Type B pancreatic cell (in vitro differentiated cells): ENCODE results near the gene NBDY. TPM values are rescaled to one million over a fixed set of nuclear protein-coding genes. Genes with fewer than 3 reads are reported as not detected.
A peak's percentile ranks its signal among the peaks of the same experiment; 100 is the strongest.

Source experiments
- DNase-seq: peaks from one replicate; pipeline ENCODE4 v3.0.0; 2021; ENCODE audit warnings: mixed read lengths; ENCODE audit not compliant: unreplicated experiment; ENCODE audit errors: extremely low spot score
- H3K27ac Mint-ChIP-seq: 2 replicates; pipeline ENCODE4 v1.8.0; 2021; ENCODE audit warnings: mild to moderate bottlenecking, mixed read lengths
- H3K27me3 Mint-ChIP-seq: 2 replicates; pipeline ENCODE4 v1.8.0; 2021; ENCODE audit warnings: mixed read lengths
- H3K36me3 Mint-ChIP-seq: 2 replicates; pipeline ENCODE4 v1.8.0; 2021; ENCODE audit warnings: mixed read lengths
- H3K4me1 Mint-ChIP-seq: one replicate; pipeline ENCODE4 v1.8.0; 2021; ENCODE audit warnings: mixed read lengths; ENCODE audit not compliant: unreplicated experiment
- H3K4me3 Mint-ChIP-seq: 2 replicates; pipeline ENCODE4 v1.8.0; 2021; ENCODE audit warnings: mild to moderate bottlenecking, mixed read lengths
- H3K9me3 Mint-ChIP-seq: 2 replicates; pipeline ENCODE4 v1.8.0; 2021; ENCODE audit warnings: mixed read lengths
- CTCF ChIP-seq: fragments of 200-600 bp; sonication (generic); conservative IDR thresholded peaks from 2 replicates; pipeline ENCODE4 v1.5.0; 2021; ENCODE audit warnings: antibody characterized with exemption, mild to moderate bottlenecking
- total RNA-seq: library from RNA; stranded (reverse); gene quantifications from 2 replicates; pipeline ENCODE4 v1.2.1, GENCODE V29; 2021; ENCODE audit warnings: low replicate concordance

NBDY gene
- total RNA-seq, 1 donor from 2014 or later, result 52.5 TPM

DNA sequence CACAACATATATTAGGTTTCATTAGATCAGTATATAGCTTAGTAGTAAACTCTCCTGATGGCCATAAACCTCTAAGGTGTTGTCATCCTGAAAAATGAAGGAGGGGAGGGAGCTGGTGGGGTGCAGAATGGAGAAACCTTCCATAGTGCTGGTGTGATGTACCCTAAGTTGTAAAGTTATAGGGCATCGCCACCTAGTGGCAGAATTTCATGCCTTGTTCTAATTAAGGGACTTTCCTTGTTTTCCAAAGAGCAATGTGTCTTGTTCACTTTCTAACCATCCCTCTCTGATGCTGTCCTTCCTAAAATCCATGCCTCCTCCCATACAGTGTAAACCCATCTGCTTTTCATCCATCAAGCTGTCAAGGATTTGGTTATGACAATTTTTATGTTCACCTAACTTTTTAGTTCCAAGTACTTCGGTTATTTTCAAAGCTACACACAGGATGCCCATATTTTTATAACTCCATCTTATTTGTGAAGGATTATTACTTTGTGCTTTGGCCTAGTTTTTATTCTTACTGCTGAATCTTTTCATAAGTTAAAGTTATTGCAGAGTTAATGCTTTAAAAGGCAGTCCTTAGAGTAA lies 4.5 kb downstream of the NBDY start:
- no peaks in the 10 kb centered on the region for H3K9me3 Mint-ChIP-seq
- no peaks in the 10 kb centered on the region for H3K27me3 Mint-ChIP-seq
- DNase-seq, result no peak
- peaks cover 7% of the 10 kb centered on the region for H3K36me3 Mint-ChIP-seq
- peaks cover 3% of the 10 kb centered on the region for H3K4me1 Mint-ChIP-seq
- H3K4me3 Mint-ChIP-seq, result no peak overlapping the region
- peak; percentile 78 for TF ChIP-seq CTCF
- peak overlapping the region; percentile 27 for H3K27ac Mint-ChIP-seq

DNA sequence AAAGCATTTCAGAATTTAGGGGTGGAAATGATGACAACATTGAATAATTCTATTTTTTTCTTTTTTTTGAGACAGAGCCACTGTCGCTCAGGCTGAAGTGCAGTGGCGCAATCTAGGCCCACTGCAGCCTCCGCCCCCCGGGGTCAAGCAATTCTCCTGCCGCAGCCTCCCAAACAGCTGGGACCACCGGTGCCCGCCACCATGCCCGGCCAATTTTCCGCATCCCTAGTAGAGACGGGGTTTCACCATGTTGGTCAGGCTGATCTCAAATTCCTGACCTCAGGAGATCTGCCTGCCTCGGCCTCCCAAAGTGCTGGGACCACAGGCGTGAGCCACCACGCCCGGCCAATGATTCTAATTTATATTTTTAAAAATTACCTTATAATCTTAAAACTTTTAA lies 7.2 kb downstream of the NBDY start:
- Mint-ChIP-seq H3K9me3 (peaks cover 4% of the 10 kb centered on the region), H3K36me3 (peaks cover 13% of the 10 kb centered on the region)
- no peak for DNase-seq

GRCh38 chrX:56738670-56739069 lies 9.6 kb downstream of the NBDY start:
- no peak for TF ChIP-seq CTCF
- Mint-ChIP-seq H3K36me3 (peaks cover 31% of the 10 kb centered on the region), H3K4me1 (peaks cover 4% of the 10 kb centered on the region), H3K4me3 (peak overlapping the region; percentile 64), H3K9me3 (peaks cover 4% of the 10 kb centered on the region), H3K27me3 (no peaks in the 10 kb centered on the region), H3K27ac (peak overlapping the region; percentile 93)
- DNase-seq, result no peak

More for the DNA sequence above, 7.2 kb downstream of the NBDY start:
- Mint-ChIP-seq H3K27ac (no peak overlapping the region), H3K4me3 (no peak overlapping the region), H3K27me3 (no peaks in the 10 kb centered on the region), H3K4me1 (peaks cover 4% of the 10 kb centered on the region)
- TF ChIP-seq CTCF, result no peak

GRCh38 chrX:56744996-56745395 lies 16.0 kb downstream of the NBDY start:
- no peak for DNase-seq
- Mint-ChIP-seq H3K27ac (no peak overlapping the region), H3K27me3 (no peaks in the 10 kb centered on the region), H3K4me1 (no peaks in the 10 kb centered on the region), H3K4me3 (no peak overlapping the region), H3K36me3 (peaks cover 32% of the 10 kb centered on the region), H3K9me3 (peaks cover 10% of the 10 kb centered on the region)
- no peak for TF ChIP-seq CTCF

- no peaks in the 10 kb centered on the region for H3K4me1 Mint-ChIP-seq
- H3K36me3 Mint-ChIP-seq, result peaks cover 25% of the 10 kb centered on the region
- H3K27ac Mint-ChIP-seq, result no peak overlapping the region
- DNase-seq, result no peak
- H3K27me3 Mint-ChIP-seq, result no peaks in the 10 kb centered on the region
- no peak for TF ChIP-seq CTCF
- H3K9me3 Mint-ChIP-seq, result peaks cover 5% of the 10 kb centered on the region
- H3K4me3 Mint-ChIP-seq, result no peak overlapping the region
Observed at GRCh38 chrX:56746996-56747395, 18.0 kb downstream of the NBDY start.

- peaks cover 16% of the 10 kb centered on the region for H3K36me3 Mint-ChIP-seq
- no peaks in the 10 kb centered on the region for H3K27me3 Mint-ChIP-seq
- H3K9me3 Mint-ChIP-seq, result peaks cover 5% of the 10 kb centered on the region
- no peak for DNase-seq
- no peaks in the 10 kb centered on the region for H3K4me1 Mint-ChIP-seq
- TF ChIP-seq CTCF, result no peak
- H3K27ac Mint-ChIP-seq, result peak overlapping the region; percentile 21
- no peak overlapping the region for H3K4me3 Mint-ChIP-seq
Observed at GRCh38 chrX:56751071-56751470, 22.0 kb downstream of the NBDY start.
